ENCODE results near the gene CCDC3. TPM values are rescaled to one million over a fixed set of nuclear protein-coding genes. Genes with fewer than 3 reads are reported as not detected.

Gene CCDC3
- total RNA-seq, 1 experiment from 2014 or later: 1.4 TPM

- no peak for DNase-seq
- Histone ChIP-seq H4K20me1 (ENCODE audit: insufficient read depth, low read depth, low read length) (no peaks in the 10 kb centered on the region), H3K4me2 (ENCODE audit: low read depth, low read length, poor library complexity, severe bottlenecking) (no peak overlapping the region), H3K9ac (ENCODE audit: low read length) (no peak overlapping the region), H3K79me2 (ENCODE audit: low read length) (no peaks in the 10 kb centered on the region), H3K9me2 (replicated peaks; ENCODE audit: insufficient read depth, low read length) (no peaks in the 10 kb centered on the region), H3K4me1 (ENCODE audit: low read length) (peaks cover 17% of the 10 kb centered on the region), H3K4me3 (ENCODE audit: low read length) (no peak overlapping the region), H3K27me3 (ENCODE audit: low read length) (no peaks in the 10 kb centered on the region), H2AFZ (ENCODE audit: low read length) (no peak overlapping the region), H3K9me3 (ENCODE audit: low read length) (no peaks in the 10 kb centered on the region), H3K27ac (ENCODE audit: low read length) (no peak overlapping the region), H3K36me3 (ENCODE audit: insufficient read depth, low read length) (no peaks in the 10 kb centered on the region; the same call in 1 of the 2 replicates)
Measured at GRCh38 chr10:12943425-12943824, 58.1 kb downstream of the CCDC3 start.

GRCh38 chr10:12941966-12942365 is 59.5 kb downstream of the CCDC3 start:
- Histone ChIP-seq H4K20me1 (ENCODE audit: insufficient read depth, low read depth, low read length) (no peaks in the 10 kb centered on the region), H3K79me2 (ENCODE audit: low read length) (no peaks in the 10 kb centered on the region), H3K36me3 (ENCODE audit: insufficient read depth, low read length) (no peaks in the 10 kb centered on the region; the same call in 1 of the 2 replicates), H3K27me3 (ENCODE audit: low read length) (no peaks in the 10 kb centered on the region), H3K4me1 (ENCODE audit: low read length) (peaks cover 17% of the 10 kb centered on the region), H3K9me3 (ENCODE audit: low read length) (no peaks in the 10 kb centered on the region), H3K4me2 (ENCODE audit: low read depth, low read length, poor library complexity, severe bottlenecking) (no peak overlapping the region), H3K4me3 (ENCODE audit: low read length) (no peak overlapping the region), H3K9ac (ENCODE audit: low read length) (no peak overlapping the region), H2AFZ (ENCODE audit: low read length) (no peak overlapping the region), H3K9me2 (replicated peaks; ENCODE audit: insufficient read depth, low read length) (no peaks in the 10 kb centered on the region), H3K27ac (ENCODE audit: low read length) (no peak overlapping the region)
- DNase-seq: no peak

- no peaks in the 10 kb centered on the region for H3K9me2 ChIP-seq (replicated peaks; ENCODE audit: insufficient read depth, low read length)
- no peak overlapping the region for H3K9ac ChIP-seq (ENCODE audit: low read length)
- H2AFZ ChIP-seq (ENCODE audit: low read length): 0 out of 2 replicates have a peak overlapping the region, but pooled peaks have one; percentile 5
- no peaks in the 10 kb centered on the region for H3K79me2 ChIP-seq (ENCODE audit: low read length)
- peaks cover 8% of the 10 kb centered on the region for H3K4me1 ChIP-seq (ENCODE audit: low read length)
- H3K27ac ChIP-seq (ENCODE audit: low read length): no peak overlapping the region
- no peaks in the 10 kb centered on the region for H3K9me3 ChIP-seq (ENCODE audit: low read length)
- no peaks in the 10 kb centered on the region for H4K20me1 ChIP-seq (ENCODE audit: insufficient read depth, low read depth, low read length)
- H3K4me3 ChIP-seq (ENCODE audit: low read length): no peak overlapping the region
- H3K36me3 ChIP-seq (ENCODE audit: insufficient read depth, low read length): no peaks in the 10 kb centered on the region; the same call in 1 of the 2 replicates
- H3K27me3 ChIP-seq (ENCODE audit: low read length): no peaks in the 10 kb centered on the region
- DNase-seq: no peak
- H3K4me2 ChIP-seq (ENCODE audit: low read depth, low read length, poor library complexity, severe bottlenecking): no peak overlapping the region
Measured at GRCh38 chr10:12940791-12941190, 60.7 kb downstream of the CCDC3 start.

GRCh38 chr10:12938271-12938670 is 63.2 kb downstream of the CCDC3 start:
- Histone ChIP-seq H3K79me2 (ENCODE audit: low read length) (no peaks in the 10 kb centered on the region), H4K20me1 (ENCODE audit: insufficient read depth, low read depth, low read length) (no peaks in the 10 kb centered on the region), H3K4me3 (ENCODE audit: low read length) (no peak overlapping the region), H3K9ac (ENCODE audit: low read length) (no peak overlapping the region), H3K36me3 (ENCODE audit: insufficient read depth, low read length) (no peaks in the 10 kb centered on the region), H3K27ac (ENCODE audit: low read length) (no peak overlapping the region), H3K9me2 (replicated peaks; ENCODE audit: insufficient read depth, low read length) (no peaks in the 10 kb centered on the region), H3K9me3 (ENCODE audit: low read length) (no peaks in the 10 kb centered on the region), H3K4me2 (ENCODE audit: low read depth, low read length, poor library complexity, severe bottlenecking) (no peak overlapping the region), H3K4me1 (ENCODE audit: low read length) (peaks cover 7% of the 10 kb centered on the region; the same call in 1 of the 2 replicates), H2AFZ (ENCODE audit: low read length) (no peak overlapping the region), H3K27me3 (ENCODE audit: low read length) (no peaks in the 10 kb centered on the region)
- DNase-seq: no peak

- no peak overlapping the region for H3K4me3 ChIP-seq (ENCODE audit: low read length)
- no peaks in the 10 kb centered on the region for H4K20me1 ChIP-seq (ENCODE audit: insufficient read depth, low read depth, low read length)
- no peak overlapping the region for H3K27ac ChIP-seq (ENCODE audit: low read length)
- H3K4me1 ChIP-seq (ENCODE audit: low read length): peaks cover 13% of the 10 kb centered on the region
- no peaks in the 10 kb centered on the region for H3K9me3 ChIP-seq (ENCODE audit: low read length)
- no peaks in the 10 kb centered on the region for H3K36me3 ChIP-seq (ENCODE audit: insufficient read depth, low read length)
- no peaks in the 10 kb centered on the region for H3K9me2 ChIP-seq (replicated peaks; ENCODE audit: insufficient read depth, low read length)
- no peak overlapping the region for H3K9ac ChIP-seq (ENCODE audit: low read length)
- H3K27me3 ChIP-seq (ENCODE audit: low read length): no peaks in the 10 kb centered on the region
- DNase-seq: no peak
- H2AFZ ChIP-seq (ENCODE audit: low read length): no peak overlapping the region
- H3K79me2 ChIP-seq (ENCODE audit: low read length): no peaks in the 10 kb centered on the region
- H3K4me2 ChIP-seq (ENCODE audit: low read depth, low read length, poor library complexity, severe bottlenecking): no peak overlapping the region
Measured at GRCh38 chr10:12937527-12937926, 64.0 kb downstream of the CCDC3 start.

- no peak overlapping the region for H2AFZ ChIP-seq (ENCODE audit: low read length)
- H3K9me2 ChIP-seq (replicated peaks; ENCODE audit: insufficient read depth, low read length): no peaks in the 10 kb centered on the region
- H3K27me3 ChIP-seq (ENCODE audit: low read length): no peaks in the 10 kb centered on the region
- DNase-seq: no peak
- no peaks in the 10 kb centered on the region for H4K20me1 ChIP-seq (ENCODE audit: insufficient read depth, low read depth, low read length)
- H3K9me3 ChIP-seq (ENCODE audit: low read length): no peaks in the 10 kb centered on the region
- no peaks in the 10 kb centered on the region for H3K79me2 ChIP-seq (ENCODE audit: low read length)
- no peak overlapping the region for H3K4me2 ChIP-seq (ENCODE audit: low read depth, low read length, poor library complexity, severe bottlenecking)
- no peak overlapping the region for H3K9ac ChIP-seq (ENCODE audit: low read length)
- H3K4me3 ChIP-seq (ENCODE audit: low read length): no peak overlapping the region
- H3K4me1 ChIP-seq (ENCODE audit: low read length): peaks cover 14% of the 10 kb centered on the region
- H3K27ac ChIP-seq (ENCODE audit: low read length): no peak overlapping the region
- H3K36me3 ChIP-seq (ENCODE audit: insufficient read depth, low read length): no peaks in the 10 kb centered on the region
Measured at GRCh38 chr10:12934777-12935176, 66.7 kb downstream of the CCDC3 start.

- H3K4me3 ChIP-seq (ENCODE audit: low read length): no peak overlapping the region
- no peaks in the 10 kb centered on the region for H3K9me2 ChIP-seq (replicated peaks; ENCODE audit: insufficient read depth, low read length)
- no peak overlapping the region for H3K27ac ChIP-seq (ENCODE audit: low read length)
- H4K20me1 ChIP-seq (ENCODE audit: insufficient read depth, low read depth, low read length): no peaks in the 10 kb centered on the region
- no peak overlapping the region for H3K9ac ChIP-seq (ENCODE audit: low read length)
- DNase-seq: no peak
- no peaks in the 10 kb centered on the region for H3K79me2 ChIP-seq (ENCODE audit: low read length)
- peak overlapping the region; percentile 25 for H3K4me2 ChIP-seq (ENCODE audit: low read depth, low read length, poor library complexity, severe bottlenecking)
- H3K9me3 ChIP-seq (ENCODE audit: low read length): no peaks in the 10 kb centered on the region; the same call in 1 of the 2 replicates
- H3K4me1 ChIP-seq (ENCODE audit: low read length): peaks cover 21% of the 10 kb centered on the region
- H3K27me3 ChIP-seq (ENCODE audit: low read length): no peaks in the 10 kb centered on the region
- no peak overlapping the region for H2AFZ ChIP-seq (ENCODE audit: low read length)
- peaks cover 5% of the 10 kb centered on the region; the same call in 1 of the 2 replicates for H3K36me3 ChIP-seq (ENCODE audit: insufficient read depth, low read length)
Measured at GRCh38 chr10:12929381-12929780, 72.1 kb downstream of the CCDC3 start.

- H3K4me2 ChIP-seq (ENCODE audit: low read depth, low read length, poor library complexity, severe bottlenecking): no peak overlapping the region
- no peak overlapping the region for H2AFZ ChIP-seq (ENCODE audit: low read length)
- H3K9me2 ChIP-seq (replicated peaks; ENCODE audit: insufficient read depth, low read length): no peaks in the 10 kb centered on the region
- no peaks in the 10 kb centered on the region for H4K20me1 ChIP-seq (ENCODE audit: insufficient read depth, low read depth, low read length)
- H3K9me3 ChIP-seq (ENCODE audit: low read length): no peaks in the 10 kb centered on the region; the same call in 1 of the 2 replicates
- H3K36me3 ChIP-seq (ENCODE audit: insufficient read depth, low read length): peaks cover 5% of the 10 kb centered on the region; the same call in 1 of the 2 replicates
- H3K79me2 ChIP-seq (ENCODE audit: low read length): no peaks in the 10 kb centered on the region
- no peak overlapping the region for H3K27ac ChIP-seq (ENCODE audit: low read length)
- H3K4me1 ChIP-seq (ENCODE audit: low read length): peaks cover 21% of the 10 kb centered on the region
- no peak overlapping the region for H3K4me3 ChIP-seq (ENCODE audit: low read length)
- DNase-seq: no peak
- H3K9ac ChIP-seq (ENCODE audit: low read length): no peak overlapping the region
- no peaks in the 10 kb centered on the region for H3K27me3 ChIP-seq (ENCODE audit: low read length)
Measured at GRCh38 chr10:12928571-12928970, 72.9 kb downstream of the CCDC3 start.
